ENCODE measurements around the gene PIK3CA.

DNA sequence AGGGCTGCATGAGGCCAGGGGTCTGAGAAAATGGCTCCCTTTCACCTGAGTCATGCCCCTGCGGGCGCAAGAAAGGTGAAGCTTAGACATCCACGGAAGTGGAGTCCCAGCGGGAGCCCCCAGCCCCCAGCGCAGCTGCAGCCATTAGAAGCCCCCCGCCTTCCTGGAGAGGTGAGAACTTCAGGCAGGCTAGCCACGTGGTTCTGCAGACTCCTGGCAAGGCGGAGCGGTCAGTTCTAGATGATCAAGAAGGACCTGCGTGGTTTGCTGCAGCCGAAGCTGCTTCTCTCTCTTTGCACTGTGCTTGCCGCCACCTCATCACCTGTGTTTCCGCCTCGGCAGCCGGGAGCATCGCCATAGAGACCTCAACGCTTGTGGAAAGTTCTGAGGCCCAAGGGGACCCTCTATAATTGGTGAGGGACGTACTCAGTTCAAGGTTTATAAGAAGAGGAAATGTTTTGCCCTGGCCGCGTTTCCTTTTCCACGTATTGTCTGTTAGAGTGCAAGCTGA, 118.6 kb downstream of the PIK3CA start:
- TF ChIP-seq CTCF (IDR thresholded peaks at IDR 0.05; ENCODE audit: extremely low read depth in 1 of 2, insufficient read depth in 1 of 2, low read depth in 1 of 2, low read length in 2 of 2) (no peak), POLR2AphosphoS5 (IDR thresholded peaks at IDR 0.05; ENCODE audit: insufficient read depth, low read depth, low read length) (no peak), EZH2 (IDR thresholded peaks at IDR 0.05; ENCODE audit: borderline replicate concordance, low read depth, low read length, severe bottlenecking) (no peak), MAX (IDR thresholded peaks at IDR 0.05; ENCODE audit: insufficient read depth, insufficient read length) (no peak), POLR2A (IDR thresholded peaks at IDR 0.05; ENCODE audit: low read depth, low read length) (no peak), JUN (IDR thresholded peaks at IDR 0.05; ENCODE audit: borderline replicate concordance, insufficient read depth, insufficient read length, low read depth) (no peak), GATA2 (IDR thresholded peaks at IDR 0.05; ENCODE audit: insufficient read depth, insufficient read length, low read depth, low read length) (no peak)

Measured in endothelial cell of umbilical vein (primary cell).